ENCODE results near the gene POLN. TPM values are rescaled to one million over a fixed set of nuclear protein-coding genes. Genes with fewer than 3 reads are reported as not detected.

Gene POLN
- total RNA-seq, 1 donor = 2.9 TPM

DNA sequence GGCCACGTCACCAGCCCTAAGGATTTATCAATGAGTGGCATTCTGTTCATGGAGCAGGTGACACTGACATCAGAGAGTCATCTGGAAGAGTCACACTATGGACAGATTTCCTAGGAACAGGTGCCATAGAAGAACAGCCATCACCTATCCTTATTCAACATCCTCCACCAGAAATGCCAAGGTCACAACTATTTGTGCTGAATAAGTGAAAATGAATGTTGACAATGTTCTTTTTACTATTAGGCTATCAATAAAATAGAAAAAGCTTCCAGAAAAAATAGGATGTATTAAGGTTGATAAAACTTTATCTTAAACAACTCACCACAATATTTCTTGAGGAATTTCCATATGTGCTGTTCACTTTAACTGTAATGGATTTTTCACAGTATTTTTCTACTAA is 62.9 kb downstream of the POLN start:
- DNase-seq (ENCODE audit: insufficient read length, low spot score, missing footprints) = no peak
- TF ChIP-seq, protein P1, sequence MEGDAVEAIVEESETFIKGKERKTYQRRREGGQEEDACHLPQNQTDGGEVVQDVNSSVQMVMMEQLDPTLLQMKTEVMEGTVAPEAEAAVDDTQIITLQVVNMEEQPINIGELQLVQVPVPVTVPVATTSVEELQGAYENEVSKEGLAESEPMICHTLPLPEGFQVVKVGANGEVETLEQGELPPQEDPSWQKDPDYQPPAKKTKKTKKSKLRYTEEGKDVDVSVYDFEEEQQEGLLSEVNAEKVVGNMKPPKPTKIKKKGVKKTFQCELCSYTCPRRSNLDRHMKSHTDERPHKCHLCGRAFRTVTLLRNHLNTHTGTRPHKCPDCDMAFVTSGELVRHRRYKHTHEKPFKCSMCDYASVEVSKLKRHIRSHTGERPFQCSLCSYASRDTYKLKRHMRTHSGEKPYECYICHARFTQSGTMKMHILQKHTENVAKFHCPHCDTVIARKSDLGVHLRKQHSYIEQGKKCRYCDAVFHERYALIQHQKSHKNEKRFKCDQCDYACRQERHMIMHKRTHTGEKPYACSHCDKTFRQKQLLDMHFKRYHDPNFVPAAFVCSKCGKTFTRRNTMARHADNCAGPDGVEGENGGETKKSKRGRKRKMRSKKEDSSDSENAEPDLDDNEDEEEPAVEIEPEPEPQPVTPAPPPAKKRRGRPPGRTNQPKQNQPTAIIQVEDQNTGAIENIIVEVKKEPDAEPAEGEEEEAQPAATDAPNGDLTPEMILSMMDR (IDR thresholded peaks at IDR 0.05; ENCODE audit: extremely low read depth, low read depth, low read length) = no peak
- H4K20me1 ChIP-seq (ENCODE audit: insufficient read depth, low read length) = no peaks in the 10 kb centered on the region
- no peaks in the 10 kb centered on the region for H3K4me1 ChIP-seq (ENCODE audit: insufficient read depth, low read length)
- H3K4me3 ChIP-seq (ENCODE audit: insufficient read depth, low read length) = no peak overlapping the region
- no peaks in the 10 kb centered on the region for H3K36me3 ChIP-seq (ENCODE audit: insufficient read depth, low read length)
- H2AFZ ChIP-seq (ENCODE audit: low read length) = no peak overlapping the region
- no peaks in the 10 kb centered on the region for H3K27me3 ChIP-seq (ENCODE audit: insufficient read depth, low read length)
- no peaks in the 10 kb centered on the region for H3K9me3 ChIP-seq (ENCODE audit: low read depth, low read length)
- H3K79me2 ChIP-seq (ENCODE audit: insufficient read depth, low read length) = no peaks in the 10 kb centered on the region
- no peak overlapping the region for H3K27ac ChIP-seq (ENCODE audit: low read depth, low read length)
- no peak overlapping the region for H3K4me2 ChIP-seq (ENCODE audit: insufficient read depth, low read length)

DNA sequence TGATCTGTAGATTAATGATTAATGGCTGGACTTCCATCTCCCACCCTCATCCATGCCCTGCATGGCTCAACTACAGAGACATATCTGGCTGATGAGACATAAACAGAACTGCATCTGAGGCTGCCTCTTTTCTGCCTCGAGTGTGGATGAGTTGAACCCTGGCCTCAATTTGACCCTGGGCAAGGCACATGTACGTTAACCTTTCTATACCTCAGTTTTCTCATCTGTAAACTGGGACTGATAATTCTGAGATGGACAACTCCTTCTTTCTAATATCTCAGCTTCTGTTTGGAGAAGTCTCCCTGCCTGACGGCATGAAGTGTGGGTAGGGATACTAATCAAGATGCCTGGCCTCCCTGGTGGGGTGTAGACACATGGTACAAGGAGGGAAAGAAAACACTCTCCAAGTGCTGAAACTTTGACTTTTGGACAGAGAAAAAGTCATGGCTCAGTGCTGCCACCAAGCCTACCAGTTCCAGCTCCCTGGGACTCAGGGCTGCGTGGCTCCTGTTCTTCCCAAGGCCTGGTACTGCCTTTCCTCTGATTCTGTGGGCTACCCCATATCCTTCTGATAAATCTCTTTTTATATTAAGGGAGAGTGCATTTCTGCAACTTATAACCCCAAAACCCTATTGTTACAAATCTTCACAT is 64.4 kb downstream of the POLN start:
- no peaks in the 10 kb centered on the region for H3K79me2 ChIP-seq (ENCODE audit: insufficient read depth, low read length)
- DNase-seq (ENCODE audit: insufficient read length, low spot score, missing footprints) = no peak
- H3K4me1 ChIP-seq (ENCODE audit: insufficient read depth, low read length) = no peaks in the 10 kb centered on the region
- TF ChIP-seq, protein P1 (IDR thresholded peaks at IDR 0.05; ENCODE audit: extremely low read depth, low read depth, low read length) = peak; percentile 26
- H3K9me3 ChIP-seq (ENCODE audit: low read depth, low read length) = no peaks in the 10 kb centered on the region
- H2AFZ ChIP-seq (ENCODE audit: low read length) = no peak overlapping the region
- H3K27ac ChIP-seq (ENCODE audit: low read depth, low read length) = no peak overlapping the region
- H3K27me3 ChIP-seq (ENCODE audit: insufficient read depth, low read length) = no peaks in the 10 kb centered on the region
- no peak overlapping the region for H3K4me3 ChIP-seq (ENCODE audit: insufficient read depth, low read length)
- H3K4me2 ChIP-seq (ENCODE audit: insufficient read depth, low read length) = no peak overlapping the region
- H3K36me3 ChIP-seq (ENCODE audit: insufficient read depth, low read length) = no peaks in the 10 kb centered on the region
- H4K20me1 ChIP-seq (ENCODE audit: insufficient read depth, low read length) = no peaks in the 10 kb centered on the region

DNA sequence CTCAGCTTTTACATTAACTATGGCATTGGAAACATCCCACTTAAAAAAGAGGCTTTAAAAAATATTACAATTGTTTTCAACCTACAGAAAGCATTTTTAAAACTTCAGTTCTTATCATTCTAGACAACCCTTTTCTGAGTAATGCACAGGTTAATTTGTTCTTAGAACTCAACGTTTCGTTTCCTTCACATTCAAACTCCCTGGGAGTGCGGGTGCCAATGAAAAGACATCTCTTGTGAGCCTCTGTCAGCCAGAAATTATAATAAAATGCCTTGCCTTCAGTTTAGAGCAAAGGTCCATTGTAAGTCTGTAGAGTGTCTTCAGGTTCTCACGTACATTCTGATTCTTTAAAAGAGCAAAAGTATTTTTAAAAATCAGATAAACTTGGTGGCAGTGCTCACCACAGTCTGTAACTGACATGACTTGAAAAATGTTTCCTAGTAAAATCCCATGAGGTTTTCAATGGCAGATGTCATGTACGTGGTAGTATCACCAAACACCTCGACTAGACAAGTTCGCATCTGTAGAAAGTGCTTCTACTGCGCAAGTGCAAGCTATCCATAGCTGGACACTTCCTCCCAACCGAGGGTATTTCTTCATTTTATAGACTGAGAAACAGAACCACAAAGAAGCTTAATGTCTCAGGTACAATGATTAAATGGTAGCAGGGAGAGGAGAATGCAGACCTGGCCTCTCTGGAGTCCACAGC is 65.8 kb downstream of the POLN start:
- no peaks in the 10 kb centered on the region for H3K36me3 ChIP-seq (ENCODE audit: insufficient read depth, low read length)
- H2AFZ ChIP-seq (ENCODE audit: low read length) = no peak overlapping the region
- TF ChIP-seq, protein P1 (IDR thresholded peaks at IDR 0.05; ENCODE audit: extremely low read depth, low read depth, low read length) = no peak
- H3K4me1 ChIP-seq (ENCODE audit: insufficient read depth, low read length) = no peaks in the 10 kb centered on the region
- no peaks in the 10 kb centered on the region for H3K9me3 ChIP-seq (ENCODE audit: low read depth, low read length)
- H3K27ac ChIP-seq (ENCODE audit: low read depth, low read length) = no peak overlapping the region
- H3K79me2 ChIP-seq (ENCODE audit: insufficient read depth, low read length) = no peaks in the 10 kb centered on the region
- H4K20me1 ChIP-seq (ENCODE audit: insufficient read depth, low read length) = no peaks in the 10 kb centered on the region
- H3K27me3 ChIP-seq (ENCODE audit: insufficient read depth, low read length) = no peaks in the 10 kb centered on the region
- no peak overlapping the region for H3K4me3 ChIP-seq (ENCODE audit: insufficient read depth, low read length)
- DNase-seq (ENCODE audit: insufficient read length, low spot score, missing footprints) = no peak
- no peak overlapping the region for H3K4me2 ChIP-seq (ENCODE audit: insufficient read depth, low read length)

GRCh38 chr4:2174061-2174460 is 67.9 kb downstream of the POLN start:
- DNase-seq (ENCODE audit: insufficient read length, low spot score, missing footprints) = no peak

More at GRCh38 chr4:2174061-2174460, 67.9 kb downstream of the POLN start:
- no peak overlapping the region for H2AFZ ChIP-seq (ENCODE audit: low read length)
- no peak overlapping the region for H3K4me3 ChIP-seq (ENCODE audit: insufficient read depth, low read length)
- H3K4me2 ChIP-seq (ENCODE audit: insufficient read depth, low read length) = no peak overlapping the region
- H3K36me3 ChIP-seq (ENCODE audit: insufficient read depth, low read length) = no peaks in the 10 kb centered on the region
- no peak overlapping the region for H3K27ac ChIP-seq (ENCODE audit: low read depth, low read length)
- no peaks in the 10 kb centered on the region for H3K27me3 ChIP-seq (ENCODE audit: insufficient read depth, low read length)
- H4K20me1 ChIP-seq (ENCODE audit: insufficient read depth, low read length) = no peaks in the 10 kb centered on the region
- no peaks in the 10 kb centered on the region for H3K79me2 ChIP-seq (ENCODE audit: insufficient read depth, low read length)
- H3K9me3 ChIP-seq (ENCODE audit: low read depth, low read length) = no peaks in the 10 kb centered on the region
- H3K4me1 ChIP-seq (ENCODE audit: insufficient read depth, low read length) = no peaks in the 10 kb centered on the region
- TF ChIP-seq, protein P1 (IDR thresholded peaks at IDR 0.05; ENCODE audit: extremely low read depth, low read depth, low read length) = no peak
